Parathyroid adenoma (tissue), 2 donors: ENCODE measurements around the gene VPS37C.
A peak's percentile ranks its signal among the peaks of the same experiment; 100 is the strongest.

ENCODE experiments used
- H2AFZ ChIP-seq: fragments of 300-600 bp; sonication (generic); one replicate; pipeline ENCODE4 v1.7.0; 2017; ENCODE audit warnings: antibody characterized with exemption, mild to moderate bottlenecking
- H3K27ac ChIP-seq: fragments of 300-600 bp; sonication (generic); one replicate; pipeline ENCODE4 v1.7.0; 2017
- H3K27me3 ChIP-seq: fragments of 300-600 bp; sonication (generic); one replicate; pipeline ENCODE4 v1.7.0; 2017; ENCODE audit warnings: low read length; ENCODE audit not compliant: control insufficient read depth, insufficient read depth
- H3K36me3 ChIP-seq: fragments of 300-600 bp; sonication (generic); one replicate; pipeline ENCODE4 v1.7.0; 2017; ENCODE audit warnings: low read length; ENCODE audit not compliant: control insufficient read depth, insufficient read depth
- H3K4me1 ChIP-seq: fragments of 300-600 bp; sonication (generic); one replicate; pipeline ENCODE4 v1.7.0; 2017; ENCODE audit warnings: control low read depth
- H3K4me2 ChIP-seq: fragments of 300-600 bp; sonication (generic); one replicate; pipeline ENCODE4 v1.7.0; 2017; ENCODE audit warnings: low read length
- H3K4me3 ChIP-seq: fragments of 300-600 bp; sonication (generic); one replicate; pipeline ENCODE4 v1.7.0; 2017; ENCODE audit warnings: low read depth, low read length
- H3K79me2 ChIP-seq: fragments of 300-600 bp; sonication (generic); one replicate; pipeline ENCODE4 v1.7.0; 2017; ENCODE audit warnings: control low read depth
- H3K9ac ChIP-seq: fragments of 300-600 bp; sonication (generic); one replicate; pipeline ENCODE4 v1.7.0; 2017; ENCODE audit warnings: mild to moderate bottlenecking
- H3K9me3 ChIP-seq: fragments of 300-600 bp; sonication (generic); one replicate; pipeline ENCODE4 v1.7.0; 2017; ENCODE audit warnings: low read length; ENCODE audit not compliant: control insufficient read depth
- TF ChIP-seq, protein P1 (sequence below): fragments of 300-600 bp; sonication (generic); IDR thresholded peaks from one replicate; pipeline ENCODE4 v1.7.0; 2017; ENCODE audit warnings: antibody characterized with exemption, mild to moderate bottlenecking
- donor health status: primary hyperparathyroidism.

Gene VPS37C

GRCh38 chr11:61174273-61174672, 13.0 kb upstream of the VPS37C start:
- H3K79me2 ChIP-seq, result no peaks in the 10 kb centered on the region
- H3K4me1 ChIP-seq, result no peaks in the 10 kb centered on the region
- H3K4me3 ChIP-seq, result no peak overlapping the region
- H3K9ac ChIP-seq, result no peak overlapping the region
- TF ChIP-seq, protein P1, sequence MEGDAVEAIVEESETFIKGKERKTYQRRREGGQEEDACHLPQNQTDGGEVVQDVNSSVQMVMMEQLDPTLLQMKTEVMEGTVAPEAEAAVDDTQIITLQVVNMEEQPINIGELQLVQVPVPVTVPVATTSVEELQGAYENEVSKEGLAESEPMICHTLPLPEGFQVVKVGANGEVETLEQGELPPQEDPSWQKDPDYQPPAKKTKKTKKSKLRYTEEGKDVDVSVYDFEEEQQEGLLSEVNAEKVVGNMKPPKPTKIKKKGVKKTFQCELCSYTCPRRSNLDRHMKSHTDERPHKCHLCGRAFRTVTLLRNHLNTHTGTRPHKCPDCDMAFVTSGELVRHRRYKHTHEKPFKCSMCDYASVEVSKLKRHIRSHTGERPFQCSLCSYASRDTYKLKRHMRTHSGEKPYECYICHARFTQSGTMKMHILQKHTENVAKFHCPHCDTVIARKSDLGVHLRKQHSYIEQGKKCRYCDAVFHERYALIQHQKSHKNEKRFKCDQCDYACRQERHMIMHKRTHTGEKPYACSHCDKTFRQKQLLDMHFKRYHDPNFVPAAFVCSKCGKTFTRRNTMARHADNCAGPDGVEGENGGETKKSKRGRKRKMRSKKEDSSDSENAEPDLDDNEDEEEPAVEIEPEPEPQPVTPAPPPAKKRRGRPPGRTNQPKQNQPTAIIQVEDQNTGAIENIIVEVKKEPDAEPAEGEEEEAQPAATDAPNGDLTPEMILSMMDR, result no peak
- no peak overlapping the region for H2AFZ ChIP-seq
- no peaks in the 10 kb centered on the region for H3K27me3 ChIP-seq
- no peaks in the 10 kb centered on the region for H3K36me3 ChIP-seq
- no peak overlapping the region for H3K4me2 ChIP-seq
- H3K27ac ChIP-seq, result no peak overlapping the region
- H3K9me3 ChIP-seq, result no peaks in the 10 kb centered on the region

DNA sequence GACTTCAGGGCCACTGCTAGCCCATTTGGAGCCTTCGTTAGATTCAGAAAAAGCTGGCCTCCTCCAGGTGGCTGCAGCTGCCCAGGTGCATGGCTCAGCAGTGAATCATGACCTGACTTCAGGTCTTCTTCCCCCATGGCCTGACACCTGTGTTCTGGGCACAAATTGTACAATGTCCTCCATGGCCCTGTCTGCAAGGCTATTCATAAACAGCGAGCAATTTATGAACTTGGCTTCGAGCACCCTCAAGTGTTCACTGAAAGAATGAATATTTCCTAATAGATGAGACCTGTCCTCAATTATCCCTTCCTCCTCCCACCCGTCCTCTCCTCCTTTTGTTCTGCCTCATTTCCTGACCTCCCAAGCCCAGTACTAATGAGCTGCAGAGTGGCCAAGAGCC, 12.2 kb upstream of the VPS37C start:
- H2AFZ ChIP-seq, result no peak overlapping the region
- no peaks in the 10 kb centered on the region for H3K9me3 ChIP-seq
- no peak overlapping the region for H3K27ac ChIP-seq
- no peaks in the 10 kb centered on the region for H3K79me2 ChIP-seq
- no peaks in the 10 kb centered on the region for H3K36me3 ChIP-seq
- TF ChIP-seq, protein P1, result peak; percentile 37
- H3K4me3 ChIP-seq, result no peak overlapping the region
- no peak overlapping the region for H3K4me2 ChIP-seq
- H3K9ac ChIP-seq, result no peak overlapping the region
- no peaks in the 10 kb centered on the region for H3K4me1 ChIP-seq
- H3K27me3 ChIP-seq, result no peaks in the 10 kb centered on the region

DNA sequence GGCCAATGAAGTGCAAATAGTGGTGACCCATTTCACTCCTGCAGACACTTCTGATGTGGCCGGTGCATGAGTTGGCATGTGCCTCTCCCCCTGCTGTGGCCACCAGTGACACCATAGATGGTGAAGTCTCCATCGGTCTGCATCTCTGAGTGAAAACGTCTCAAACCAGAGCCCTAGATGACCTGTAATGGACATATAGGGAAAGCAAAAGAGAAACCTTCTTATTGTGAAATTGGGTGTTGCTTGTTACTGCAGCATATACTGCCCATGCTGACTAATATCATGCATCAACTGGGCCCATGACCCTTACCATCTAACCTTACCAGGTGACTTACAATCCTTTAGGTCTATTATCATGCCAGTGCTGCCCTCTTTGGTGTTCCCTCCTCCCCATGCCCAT, 11.7 kb upstream of the VPS37C start:
- no peaks in the 10 kb centered on the region for H3K79me2 ChIP-seq
- H3K4me2 ChIP-seq, result no peak overlapping the region
- H3K27ac ChIP-seq, result no peak overlapping the region
- no peak overlapping the region for H2AFZ ChIP-seq
- no peaks in the 10 kb centered on the region for H3K27me3 ChIP-seq
- no peak overlapping the region for H3K4me3 ChIP-seq
- H3K9ac ChIP-seq, result no peak overlapping the region
- H3K36me3 ChIP-seq, result no peaks in the 10 kb centered on the region
- no peaks in the 10 kb centered on the region for H3K4me1 ChIP-seq
- TF ChIP-seq, protein P1, result no peak
- no peaks in the 10 kb centered on the region for H3K9me3 ChIP-seq

- Histone ChIP-seq H3K4me1 (no peaks in the 10 kb centered on the region), H3K4me3 (no peak overlapping the region), H3K27ac (no peak overlapping the region), H3K4me2 (no peak overlapping the region), H2AFZ (no peak overlapping the region), H3K27me3 (no peaks in the 10 kb centered on the region), H3K9ac (no peak overlapping the region), H3K36me3 (no peaks in the 10 kb centered on the region), H3K9me3 (no peaks in the 10 kb centered on the region), H3K79me2 (no peaks in the 10 kb centered on the region)
- TF ChIP-seq, protein P1, result no peak
Observed at GRCh38 chr11:61172356-61172755, 11.1 kb upstream of the VPS37C start.

- Histone ChIP-seq H3K79me2 (no peaks in the 10 kb centered on the region), H2AFZ (no peak overlapping the region), H3K36me3 (no peaks in the 10 kb centered on the region), H3K9me3 (no peaks in the 10 kb centered on the region), H3K27me3 (no peaks in the 10 kb centered on the region), H3K4me3 (no peak overlapping the region), H3K4me1 (no peaks in the 10 kb centered on the region), H3K27ac (no peak overlapping the region), H3K9ac (no peak overlapping the region), H3K4me2 (no peak overlapping the region)
- TF ChIP-seq, protein P1, result no peak
Observed at GRCh38 chr11:61171907-61172306, 10.7 kb upstream of the VPS37C start.
